Endodermal cell (in vitro differentiated cells): Measurements from ENCODE around the gene RASAL1. TPM values are rescaled to one million over a fixed set of nuclear protein-coding genes. Genes with fewer than 3 reads are reported as not detected.

Experiments
- DNase-seq: peaks from one replicate; pipeline ENCODE4 v3.0.0-alpha.2; 2017
- H3K27ac ChIP-seq: 2 replicates; pipeline ENCODE4 v1.5.1; 2013; ENCODE audit warnings: mild to moderate bottlenecking, low read depth, low read length, moderate library complexity
- H3K27me3 ChIP-seq: 2 replicates; pipeline ENCODE4 v1.6.1; 2013; ENCODE audit warnings: mild to moderate bottlenecking, low read length, moderate library complexity; ENCODE audit not compliant: insufficient read depth, control insufficient read depth, poor library complexity, severe bottlenecking
- H3K36me3 ChIP-seq: 2 replicates; pipeline ENCODE4 v1.7.0; 2013; ENCODE audit warnings: mild to moderate bottlenecking, low read length, moderate library complexity; ENCODE audit not compliant: control insufficient read depth, insufficient read depth
- H3K4me1 ChIP-seq: one replicate; pipeline ENCODE4 v1.7.0; 2013; ENCODE audit warnings: low read length; ENCODE audit not compliant: control insufficient read depth, insufficient read depth
- H3K4me3 ChIP-seq: 2 replicates; pipeline ENCODE4 v1.5.1; 2013; ENCODE audit warnings: mild to moderate bottlenecking, low read length, moderate library complexity
- H3K9ac ChIP-seq: 2 replicates; pipeline ENCODE4 v1.6.1; 2013; ENCODE audit warnings: mild to moderate bottlenecking, low read length, moderate library complexity; ENCODE audit not compliant: poor library complexity, severe bottlenecking; ENCODE audit errors: extremely low read depth
- H3K9me3 ChIP-seq: 2 replicates; pipeline ENCODE4 v1.6.1; 2013; ENCODE audit warnings: mild to moderate bottlenecking, low read length, moderate library complexity; ENCODE audit not compliant: control insufficient read depth
- H3K27ac Mint-ChIP-seq: 2 replicates; pipeline ENCODE4 v1.8.0; 2020; ENCODE audit warnings: mixed read lengths
- H3K27me3 Mint-ChIP-seq: 2 replicates; pipeline ENCODE4 v1.8.0; 2021; ENCODE audit warnings: mild to moderate bottlenecking, mixed read lengths; ENCODE audit not compliant: insufficient read depth
- H3K36me3 Mint-ChIP-seq: 2 replicates; pipeline ENCODE4 v1.8.0; 2020; ENCODE audit warnings: low read depth, mixed read lengths
- H3K4me1 Mint-ChIP-seq: 2 replicates; pipeline ENCODE4 v1.8.0; 2020; ENCODE audit warnings: mixed read lengths
- H3K4me3 Mint-ChIP-seq: 2 replicates; pipeline ENCODE4 v1.8.0; 2020; ENCODE audit warnings: mild to moderate bottlenecking, moderate library complexity, mixed read lengths
- H3K9me3 Mint-ChIP-seq: 2 replicates; pipeline ENCODE4 v1.8.0; 2020; ENCODE audit warnings: mild to moderate bottlenecking, mixed read lengths
- CTCF ChIP-seq: fragments of 200-600 bp; sonication (generic); conservative IDR thresholded peaks from 2 replicates; pipeline ENCODE4 v1.5.0; 2021; ENCODE audit warnings: antibody characterized with exemption, mild to moderate bottlenecking
- WGBS, 2 experiments: methylation state at CpG; one replicate each; pipeline versions ENCODE4 v1.1.5 to v1.1.7; 2013; ENCODE audit warnings: missing lambda C conversion rate in 2 of 2, mixed read lengths in 1 of 2; ENCODE audit not compliant: insufficient coverage in 1 of 2, insufficient read length in 1 of 2; 5-methylcytosine and 5-hydroxymethylcytosine counted together
- long read RNA-seq, 4 experiments: library from polyadenylated mRNA in 2 of 4; library from RNA in 1 of 4; library from capped mRNA in 1 of 4; stranded (forward) in 3 of 4; unstranded in 1 of 4; transcript quantifications; one replicate each; pipeline ENCODE4 v2.0.0, GENCODE V29; 2020 to 2021; ENCODE audit warnings: inconsistent platforms in 1 of 4
- polyA plus RNA-seq, 2 experiments: library from polyadenylated mRNA; stranded (reverse); fragments of 50-300 nt; gene quantifications; one replicate each; pipeline ENCODE4 v1.2.3, GENCODE V29; 2013
- total RNA-seq, 2 donors: library from RNA; stranded (reverse); fragmentation: NEBNext Ultra II Directional in 1 of 2; extraction: Animal tissue kit (Norgen Biotek cat#: 25700) in 1 of 2; gene quantifications; 2 replicates in 1 of 2; 3 replicates in 1 of 2; pipeline ENCODE4 v1.2.1, GENCODE V29; 2021

The RASAL1 gene
- total RNA-seq, result 1 to 10 TPM in 1 of 2 donors, under 1 TPM in 1; 0.77 to 1.4 TPM
- 0.50 TPM for polyA plus RNA-seq (2013, experiment 1 of 2)
- 0.25 TPM for polyA plus RNA-seq (2013, experiment 2 of 2)
- long read RNA-seq, experiment 1, result 0 reads
- long read RNA-seq, experiment 2, partial matches to known transcripts, result 2 of 2 reads
- long read RNA-seq, experiment 2, other reads (novel, unspliced or antisense), result 0 of 2 reads
- long read RNA-seq, experiment 3, partial matches to known transcripts, result 4 of 5 reads
- long read RNA-seq, experiment 3, other reads (novel, unspliced or antisense), result 0 of 5 reads
- long read RNA-seq, experiment 4, partial matches to known transcripts, result 1 of 1 reads
- long read RNA-seq, experiment 4, other reads (novel, unspliced or antisense), result 0 of 1 reads

GRCh38 chr12:113135178-113136127, at the start of gene RASAL1:
TSS of gene RASAL1 (minus strand) at chr12:113135761. CDS start at chr12:113135462, 299 bp downstream.
- peak; percentile 99 for DNase-seq
- peaks cover 4% of the 10 kb centered on the region for H3K4me1 Mint-ChIP-seq
- H3K4me1 ChIP-seq, result no peaks in the 10 kb centered on the region
- H3K4me3 Mint-ChIP-seq, result peak within 1 kb of the TSS; percentile 55
- peaks cover 19% of the 10 kb centered on the region for H3K27me3 ChIP-seq
- H3K36me3 Mint-ChIP-seq, result no peaks in the 10 kb centered on the region
- H3K27ac Mint-ChIP-seq, result peak within 1 kb of the TSS; percentile 88
- H3K4me3 ChIP-seq, result peak within 1 kb of the TSS; percentile 71
- no peak within 1 kb of the TSS for H3K27ac ChIP-seq
- no peaks in the 10 kb centered on the region for H3K36me3 ChIP-seq
- peak; percentile 97 for TF ChIP-seq CTCF
- H3K9me3 Mint-ChIP-seq, result no peaks in the 10 kb centered on the region
- no peak within 1 kb of the TSS for H3K9ac ChIP-seq
- H3K9me3 ChIP-seq, result no peaks in the 10 kb centered on the region
- H3K27me3 Mint-ChIP-seq, result peaks cover 26% of the 10 kb centered on the region
- WGBS, 2 experiments, result 11 to 19% methylated on average over 21 to 64 of the region's 68 CpGs

GRCh38 chr12:113184900-113185179, 49.3 kb upstream of the RASAL1 start:
- peak; percentile 98 for DNase-seq
- Histone ChIP-seq H3K27me3 (no peaks in the 10 kb centered on the region), H3K4me1 (peaks cover 4% of the 10 kb centered on the region), H3K4me3 (peak overlapping the region; percentile 89), H3K9me3 (no peaks in the 10 kb centered on the region), H3K9ac (peak overlapping the region; percentile 92), H3K27ac (peak overlapping the region; percentile 98), H3K36me3 (peaks cover 45% of the 10 kb centered on the region)
- H3K27ac Mint-ChIP-seq, result peak overlapping the region; percentile 86
- peak overlapping the region; percentile 78 for H3K4me3 Mint-ChIP-seq
- no peaks in the 10 kb centered on the region for H3K9me3 Mint-ChIP-seq
- H3K4me1 Mint-ChIP-seq, result peaks cover 11% of the 10 kb centered on the region
- no peaks in the 10 kb centered on the region for H3K27me3 Mint-ChIP-seq
- TF ChIP-seq CTCF, result no peak
- peaks cover 40% of the 10 kb centered on the region for H3K36me3 Mint-ChIP-seq
- 0% methylated on average over 4 to 20 of the region's 20 CpGs for WGBS, 2 experiments

GRCh38 chr12:113184098-113184899, 48.7 kb upstream of the RASAL1 start:
- peaks cover 43% of the 10 kb centered on the region for H3K36me3 Mint-ChIP-seq
- 45 to 47% methylated on average over 20 to 26 of the region's 26 CpGs for WGBS, 2 experiments
- peak overlapping the region; percentile 92 for H3K9ac ChIP-seq
- DNase-seq, result no peak
- H3K4me3 ChIP-seq, result peak overlapping the region; percentile 89
- H3K27ac ChIP-seq, result no peak overlapping the region
- H3K4me1 Mint-ChIP-seq, result peaks cover 11% of the 10 kb centered on the region
- no peaks in the 10 kb centered on the region for H3K27me3 Mint-ChIP-seq
- peaks cover 47% of the 10 kb centered on the region for H3K36me3 ChIP-seq
- no peaks in the 10 kb centered on the region for H3K27me3 ChIP-seq
- TF ChIP-seq CTCF, result no peak
- peaks cover 4% of the 10 kb centered on the region for H3K4me1 ChIP-seq
- H3K9me3 ChIP-seq, result no peaks in the 10 kb centered on the region
- no peaks in the 10 kb centered on the region for H3K9me3 Mint-ChIP-seq
- H3K4me3 Mint-ChIP-seq, result peak overlapping the region; percentile 78
- H3K27ac Mint-ChIP-seq, result peak overlapping the region; percentile 86
